Measurements from ENCODE around the gene TRAPPC3L.
A peak's percentile ranks its signal among the peaks of the same experiment; 100 is the strongest.

The TRAPPC3L gene

DNA sequence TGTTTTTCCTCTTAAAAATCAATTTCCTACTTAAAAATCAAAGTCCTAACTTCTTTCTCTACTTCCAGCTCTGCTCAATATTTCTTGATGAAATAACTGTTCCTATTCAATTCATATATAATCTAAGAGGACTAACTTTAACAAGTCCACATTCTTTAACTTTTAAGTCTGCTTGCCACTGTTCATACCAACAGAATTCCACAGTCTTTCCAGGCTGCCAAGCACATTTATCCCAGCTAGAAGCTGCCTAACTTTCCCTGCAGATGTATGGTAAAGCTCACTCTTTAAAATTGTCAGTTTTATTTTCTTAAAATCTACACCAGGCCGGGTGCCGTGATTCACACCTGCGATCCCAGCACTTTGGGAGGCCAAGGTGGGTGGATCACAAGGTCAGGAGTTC lies 72.8 kb downstream of the TRAPPC3L start:
- peak; percentile 39 for DNase-seq (ENCODE audit: low read depth)
- no peak for TF ChIP-seq CTCF (conservative IDR thresholded peaks at IDR 0.05; ENCODE audit: low read depth, low read length)
- no peak overlapping the region for H3K4me3 ChIP-seq (ENCODE audit: low read length)

- no peak for DNase-seq (ENCODE audit: low read depth)
- no peak overlapping the region for H3K4me3 ChIP-seq (ENCODE audit: low read length)
- TF ChIP-seq CTCF (conservative IDR thresholded peaks at IDR 0.05; ENCODE audit: low read depth, low read length): no peak
These were observed 74.0 kb downstream of the TRAPPC3L start for GRCh38 chr6:116471531-116471930.

- TF ChIP-seq CTCF (conservative IDR thresholded peaks at IDR 0.05; ENCODE audit: low read depth, low read length): no peak
- no peak for DNase-seq (ENCODE audit: low read depth)
- no peak overlapping the region for H3K4me3 ChIP-seq (ENCODE audit: low read length)
These were observed 77.2 kb downstream of the TRAPPC3L start for GRCh38 chr6:116468293-116468692.

- no peak overlapping the region for H3K4me3 ChIP-seq (ENCODE audit: low read length)
- no peak for DNase-seq (ENCODE audit: low read depth)
- TF ChIP-seq CTCF (conservative IDR thresholded peaks at IDR 0.05; ENCODE audit: low read depth, low read length): no peak
These were observed 78.0 kb downstream of the TRAPPC3L start for GRCh38 chr6:116467514-116467913.

DNA sequence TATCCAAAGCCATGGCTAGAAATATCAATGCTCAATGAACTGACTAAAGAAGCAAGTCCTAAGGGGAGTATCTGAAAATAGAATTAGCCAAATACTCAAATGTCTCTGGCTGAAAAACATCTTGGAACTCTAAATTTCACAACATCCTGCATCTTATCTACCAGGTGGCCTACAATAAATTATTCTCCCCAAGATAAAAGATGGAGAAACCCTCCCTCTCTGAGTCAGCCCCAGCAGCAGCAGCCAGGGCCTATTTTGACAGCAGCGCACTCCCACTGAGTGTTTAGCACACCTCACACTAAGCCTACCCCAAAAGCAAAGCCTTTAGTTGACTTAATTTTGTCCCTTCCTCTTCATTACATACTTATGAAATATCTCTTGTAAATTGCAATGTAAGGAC lies 78.4 kb downstream of the TRAPPC3L start:
- no peak for TF ChIP-seq CTCF (conservative IDR thresholded peaks at IDR 0.05; ENCODE audit: low read depth, low read length)
- H3K4me3 ChIP-seq (ENCODE audit: low read length): no peak overlapping the region
- DNase-seq (ENCODE audit: low read depth): no peak

DNA sequence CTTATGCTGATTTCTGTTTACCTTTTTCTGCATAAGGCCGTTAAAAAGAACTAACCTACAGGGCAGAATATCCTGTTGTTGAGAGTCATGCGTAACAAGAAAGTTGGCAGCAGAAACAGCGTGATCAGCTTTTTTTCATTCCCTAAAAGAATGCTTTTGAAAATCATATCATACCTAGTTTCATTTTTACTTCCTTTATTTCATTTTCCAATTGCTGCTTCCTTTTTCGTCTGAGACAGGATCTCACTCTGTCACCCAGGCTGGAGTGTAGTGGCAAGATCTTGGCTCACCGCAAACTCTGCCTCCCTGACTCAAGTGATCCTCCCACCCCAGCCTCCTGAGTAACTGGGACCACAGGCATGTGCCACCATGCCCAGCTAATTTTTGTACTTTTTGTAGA lies 80.2 kb downstream of the TRAPPC3L start:
- no peak for DNase-seq (ENCODE audit: low read depth)
- TF ChIP-seq CTCF (conservative IDR thresholded peaks at IDR 0.05; ENCODE audit: low read depth, low read length): no peak
- no peak overlapping the region for H3K4me3 ChIP-seq (ENCODE audit: low read length)

DNA sequence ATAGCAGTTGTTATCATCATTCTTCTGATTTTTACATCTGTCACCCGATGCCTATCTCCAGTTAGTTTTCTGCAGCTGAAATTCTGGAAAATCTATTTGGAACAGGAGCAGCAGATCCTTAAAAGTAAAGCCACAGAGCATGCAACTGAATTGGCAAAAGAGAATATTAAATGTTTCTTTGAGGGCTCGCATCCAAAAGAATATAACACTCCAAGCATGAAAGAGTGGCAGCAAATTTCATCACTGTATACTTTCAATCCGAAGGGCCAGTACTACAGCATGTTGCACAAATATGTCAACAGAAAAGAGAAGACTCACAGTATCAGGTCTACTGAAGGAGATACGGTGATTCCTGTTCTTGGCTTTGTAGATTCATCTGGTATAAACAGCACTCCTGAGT lies 82.2 kb downstream of the TRAPPC3L start:
- no peak for DNase-seq (ENCODE audit: low read depth)
- TF ChIP-seq CTCF (conservative IDR thresholded peaks at IDR 0.05; ENCODE audit: low read depth, low read length): no peak
- H3K4me3 ChIP-seq (ENCODE audit: low read length): no peak overlapping the region
